AG10803 (cell line): ENCODE results near the gene C1QTNF1.

Experiments
- DNase-seq: peaks from one replicate; pipeline ENCODE4 v3.0.0; 2010; ENCODE audit warnings: low read depth
- H3K4me3 ChIP-seq: 2 replicates; pipeline ENCODE4 v1.5.1; 2011; ENCODE audit warnings: mild to moderate bottlenecking, low read length, control low read depth
- CTCF ChIP-seq: conservative IDR thresholded peaks from 2 replicates; pipeline ENCODE4 v1.5.1; 2011; ENCODE audit warnings: mild to moderate bottlenecking, low read length, control low read depth, inconsistent platforms

Gene C1QTNF1

GRCh38 chr17:78988152-78988551 lies 35.8 kb upstream of the C1QTNF1 start:
- TF ChIP-seq CTCF: no peak
- H3K4me3 ChIP-seq: no peak overlapping the region
- no peak for DNase-seq

GRCh38 chr17:78990349-78991016 lies 33.5 kb upstream of the C1QTNF1 start:
- no peak overlapping the region for H3K4me3 ChIP-seq
- DNase-seq: no peak
- TF ChIP-seq CTCF: no peak

- no peak for TF ChIP-seq CTCF
- DNase-seq: no peak
Observed at GRCh38 chr17:78991017-78991738, 32.8 kb upstream of the C1QTNF1 start.

DNA sequence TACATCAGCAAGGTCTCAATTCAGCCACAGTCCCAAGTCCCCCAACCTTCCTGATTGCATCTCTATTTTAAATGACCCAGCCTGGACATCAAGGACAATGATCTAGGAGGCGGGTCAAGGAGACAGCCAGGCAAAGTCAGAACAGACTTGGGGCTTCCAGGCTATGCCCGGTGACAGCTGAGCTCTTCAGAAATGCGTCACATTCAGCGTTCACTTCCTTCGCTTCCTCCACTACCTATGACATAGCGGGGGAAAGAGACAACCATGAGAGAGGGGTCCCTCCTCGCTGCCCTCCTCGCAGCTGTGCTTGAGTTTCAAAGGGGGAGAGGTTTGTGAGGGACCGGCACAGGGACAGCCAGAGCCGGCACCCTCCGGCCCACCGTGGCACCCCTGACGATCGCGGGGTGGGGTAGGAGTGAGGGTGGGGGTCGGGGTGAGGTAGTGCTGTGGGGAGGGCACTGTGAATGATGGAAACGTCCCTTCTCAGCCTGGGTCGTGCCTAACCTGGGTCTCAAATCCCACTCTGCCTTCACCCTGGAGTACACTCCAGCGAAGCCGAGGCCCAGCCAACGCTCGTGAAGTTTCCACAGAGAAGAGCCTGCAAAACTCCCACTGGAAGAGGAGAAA lies 31.9 kb upstream of the C1QTNF1 start:
- no peak overlapping the region for H3K4me3 ChIP-seq
- no peak for TF ChIP-seq CTCF
- DNase-seq: no peak

More at GRCh38 chr17:78991017-78991738, 32.8 kb upstream of the C1QTNF1 start:
- no peak overlapping the region for H3K4me3 ChIP-seq

DNA sequence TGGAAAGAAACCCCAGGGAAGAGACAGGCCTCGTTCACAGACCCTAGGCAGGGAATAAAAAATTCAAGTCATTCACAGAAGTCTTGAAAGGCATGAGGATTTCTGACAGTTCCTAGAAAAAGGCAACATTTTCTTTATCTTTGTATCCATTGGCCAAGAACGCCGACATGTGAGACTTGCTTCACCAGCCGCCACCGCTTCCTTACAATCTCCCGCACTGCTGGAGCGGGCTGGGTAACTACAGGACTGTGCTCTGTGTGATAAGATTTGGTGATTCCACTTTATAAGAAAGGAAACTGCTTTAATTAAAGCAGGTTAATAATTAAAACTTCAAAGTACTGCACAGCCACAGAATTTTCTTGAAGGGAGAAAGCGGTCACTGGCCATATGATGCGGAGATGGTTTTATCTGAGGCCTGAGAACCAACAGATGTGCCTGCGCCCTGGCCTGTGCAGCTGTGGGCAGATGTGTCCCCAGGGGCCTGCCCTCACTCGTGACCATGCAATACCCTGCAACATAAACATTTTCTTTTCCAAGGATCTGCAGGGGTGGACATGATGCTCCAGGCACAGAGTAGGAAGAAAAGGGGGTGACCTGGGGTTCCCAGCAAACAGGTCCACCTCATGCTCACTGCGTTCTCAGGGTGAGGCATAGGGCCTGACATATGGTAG lies 31.3 kb upstream of the C1QTNF1 start:
- no peak overlapping the region for H3K4me3 ChIP-seq
- no peak for TF ChIP-seq CTCF
- DNase-seq: no peak

DNA sequence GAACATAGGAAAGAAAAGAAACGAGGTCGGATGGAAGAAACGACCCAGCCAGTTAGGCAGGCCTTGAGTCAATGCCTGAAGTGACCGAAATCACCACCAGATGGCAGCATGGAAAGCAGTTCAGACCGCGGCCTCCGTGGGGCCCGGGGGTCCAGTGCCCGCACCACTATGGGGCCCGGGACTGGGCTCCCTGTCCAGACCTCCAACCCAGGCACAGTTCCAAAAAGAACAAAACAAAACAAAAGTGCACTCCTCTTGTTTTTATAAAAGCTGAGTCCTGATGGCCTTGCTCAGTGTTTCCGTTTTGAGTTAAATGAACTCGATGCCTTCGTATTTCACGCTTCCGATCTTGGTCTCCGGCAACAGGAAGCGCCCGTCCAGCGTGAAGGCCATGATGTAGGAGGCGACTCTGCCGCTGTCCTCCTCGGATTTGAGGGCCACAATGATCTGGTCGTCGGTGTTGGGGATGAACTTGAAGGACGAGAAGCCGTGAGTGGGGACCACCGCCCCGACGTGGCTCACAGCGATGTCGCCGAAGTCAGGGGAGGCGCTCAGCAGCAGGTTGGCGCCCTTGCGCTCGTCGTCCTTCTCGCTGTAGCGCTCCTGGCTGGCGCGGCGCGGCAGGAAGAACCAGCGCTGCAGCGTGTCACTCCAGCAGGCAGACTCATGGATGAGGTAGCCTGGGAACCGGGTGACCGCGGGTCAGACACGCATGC lies 30.6 kb upstream of the C1QTNF1 start:
- peak; percentile 29 for DNase-seq
- TF ChIP-seq CTCF: peak; percentile 70
- H3K4me3 ChIP-seq: no peak overlapping the region
